NOMO-1 treated with dmso at 0.1 percent for 144 hours (cell line): ENCODE data around the gene PTPN6.

Experiments
- DNase-seq: peaks from one replicate; lab custom pipeline; 2025; ENCODE audit not compliant: unreplicated experiment; lab: John Stamatoyannopoulos, UW

Gene PTPN6

GRCh38 chr12:6938353-6939190, 12.6 kb upstream of the PTPN6 start:
- no peak for DNase-seq

- DNase-seq = no peak
Measured at GRCh38 chr12:6939191-6939540, 12.0 kb upstream of the PTPN6 start.

GRCh38 chr12:6941267-6941666, 9.9 kb upstream of the PTPN6 start:
- DNase-seq = no peak

- DNase-seq = no peak
Measured at GRCh38 chr12:6941782-6942181, 9.4 kb upstream of the PTPN6 start.

GRCh38 chr12:6942331-6942665, 8.9 kb upstream of the PTPN6 start:
- no peak for DNase-seq

- DNase-seq = peak; percentile 89
Measured at GRCh38 chr12:6943389-6943721, 7.8 kb upstream of the PTPN6 start.

- peak; percentile 84 for DNase-seq
Measured at GRCh38 chr12:6943722-6944380, 7.3 kb upstream of the PTPN6 start, which contains the start of the genes C12orf57 and RNU7-1. Gene C12orf57, plus strand, starts transcription at chr12:6944022. Its CDS starts 100 bp downstream, at chr12:6944122. Gene RNU7-1, plus strand, starts transcription at chr12:6943816.

GRCh38 chr12:6944381-6945186, 6.6 kb upstream of the PTPN6 start:
- DNase-seq = peak; percentile 80

- no peak for DNase-seq
Measured at GRCh38 chr12:6945613-6946012, 5.5 kb upstream of the PTPN6 start.

GRCh38 chr12:6946033-6946919, 4.9 kb upstream of the PTPN6 start:
- peak; percentile 55 for DNase-seq

GRCh38 chr12:6946920-6947374, 4.2 kb upstream of the PTPN6 start:
- DNase-seq = no peak

GRCh38 chr12:6947615-6948014, 3.5 kb upstream of the PTPN6 start:
- no peak for DNase-seq

GRCh38 chr12:6948873-6949594, 2.1 kb upstream of the PTPN6 start:
- DNase-seq = peak; percentile 13

- no peak for DNase-seq
Measured at GRCh38 chr12:6950401-6950801, 755 bp upstream of the PTPN6 start.

- no peak for DNase-seq
Measured at GRCh38 chr12:6951551-6952120, 480 bp downstream of the PTPN6 start.

- DNase-seq = no peak
Measured at GRCh38 chr12:6952121-6952862, 1.1 kb downstream of the PTPN6 start.

- no peak for DNase-seq
Measured at GRCh38 chr12:6952863-6953441, 1.8 kb downstream of the PTPN6 start.

- DNase-seq = peak; percentile 97
Measured at GRCh38 chr12:6953442-6954315, 2.5 kb downstream of the PTPN6 start.
